ENCODE data around the gene GLYATL1.

Gene GLYATL1

DNA sequence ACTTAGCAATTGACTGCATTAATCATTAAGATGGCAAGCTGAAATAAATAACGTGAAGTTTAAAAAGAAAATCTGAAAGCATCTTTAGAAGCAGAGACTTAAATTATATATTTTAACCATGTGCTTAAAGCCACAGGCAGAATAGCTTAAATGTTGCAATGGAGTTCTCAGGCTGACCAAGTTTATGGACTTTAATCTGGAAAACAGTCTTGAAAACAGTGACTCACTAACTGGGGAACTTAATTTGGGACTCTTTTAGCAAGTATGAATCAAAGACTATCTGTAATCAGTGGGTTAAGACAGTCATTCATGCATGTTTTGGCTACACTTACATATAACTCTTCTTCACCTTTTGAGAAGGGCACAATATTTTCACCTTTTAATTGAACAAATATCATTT, 12.6 kb upstream of the GLYATL1 start:
- no peaks in the 10 kb centered on the region for H3K4me1 ChIP-seq (ENCODE audit: control insufficient read depth in 1 of 2, insufficient read depth in 1 of 2, low read depth in 1 of 2, low read length in 1 of 2)
- TF ChIP-seq, protein P1, sequence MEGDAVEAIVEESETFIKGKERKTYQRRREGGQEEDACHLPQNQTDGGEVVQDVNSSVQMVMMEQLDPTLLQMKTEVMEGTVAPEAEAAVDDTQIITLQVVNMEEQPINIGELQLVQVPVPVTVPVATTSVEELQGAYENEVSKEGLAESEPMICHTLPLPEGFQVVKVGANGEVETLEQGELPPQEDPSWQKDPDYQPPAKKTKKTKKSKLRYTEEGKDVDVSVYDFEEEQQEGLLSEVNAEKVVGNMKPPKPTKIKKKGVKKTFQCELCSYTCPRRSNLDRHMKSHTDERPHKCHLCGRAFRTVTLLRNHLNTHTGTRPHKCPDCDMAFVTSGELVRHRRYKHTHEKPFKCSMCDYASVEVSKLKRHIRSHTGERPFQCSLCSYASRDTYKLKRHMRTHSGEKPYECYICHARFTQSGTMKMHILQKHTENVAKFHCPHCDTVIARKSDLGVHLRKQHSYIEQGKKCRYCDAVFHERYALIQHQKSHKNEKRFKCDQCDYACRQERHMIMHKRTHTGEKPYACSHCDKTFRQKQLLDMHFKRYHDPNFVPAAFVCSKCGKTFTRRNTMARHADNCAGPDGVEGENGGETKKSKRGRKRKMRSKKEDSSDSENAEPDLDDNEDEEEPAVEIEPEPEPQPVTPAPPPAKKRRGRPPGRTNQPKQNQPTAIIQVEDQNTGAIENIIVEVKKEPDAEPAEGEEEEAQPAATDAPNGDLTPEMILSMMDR (IDR thresholded peaks at IDR 0.05) = no peak
- H3K27ac ChIP-seq = no peak overlapping the region
- H3K27me3 ChIP-seq = peaks cover 38% of the 10 kb centered on the region
- H3K4me3 ChIP-seq (ENCODE audit: low read depth in 1 of 2, low read length in 1 of 2) = no peak overlapping the region
- no peaks in the 10 kb centered on the region for H3K36me3 ChIP-seq
- H3K9me3 ChIP-seq = no peaks in the 10 kb centered on the region

DNA sequence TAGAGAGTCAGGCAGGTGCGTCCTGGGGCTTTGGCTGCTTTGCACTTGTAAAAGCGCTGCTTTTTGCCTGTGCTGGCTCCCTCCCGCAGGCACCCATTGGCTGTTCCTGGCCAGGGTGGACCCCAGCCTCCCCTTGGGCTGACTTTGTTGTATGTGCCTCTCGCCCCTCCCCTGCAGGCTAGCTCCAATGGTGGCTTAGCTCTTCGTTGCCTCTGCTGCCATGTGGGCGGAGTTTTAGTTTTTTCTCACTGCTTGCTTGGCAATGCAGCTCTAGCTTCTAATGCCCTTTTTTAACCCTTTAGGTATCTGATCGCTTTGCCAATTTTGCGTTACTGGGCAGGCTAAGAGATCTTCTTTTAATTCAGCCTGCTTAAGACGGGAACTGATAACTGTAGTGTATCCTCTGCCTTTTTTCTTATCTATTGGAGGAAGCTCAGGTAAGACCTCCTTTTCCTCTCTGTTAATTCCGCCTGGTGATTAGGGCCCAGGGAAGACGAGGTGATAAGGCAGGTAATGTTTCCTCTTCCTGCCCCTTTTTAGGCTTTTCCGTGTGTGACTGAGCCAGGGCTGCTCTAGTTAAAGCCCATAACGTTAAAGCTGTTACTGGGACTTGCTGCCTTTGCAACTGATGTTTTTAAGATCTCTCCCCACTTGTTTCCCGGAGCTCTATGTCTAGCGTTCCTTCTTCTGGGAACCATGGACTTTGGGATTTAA, 11.7 kb upstream of the GLYATL1 start:
- H3K4me1 ChIP-seq (ENCODE audit: control insufficient read depth in 1 of 2, insufficient read depth in 1 of 2, low read depth in 1 of 2, low read length in 1 of 2) = no peaks in the 10 kb centered on the region
- H3K27me3 ChIP-seq = peaks cover 38% of the 10 kb centered on the region
- H3K36me3 ChIP-seq = no peaks in the 10 kb centered on the region
- H3K4me3 ChIP-seq (ENCODE audit: low read depth in 1 of 2, low read length in 1 of 2) = no peak overlapping the region
- no peak overlapping the region for H3K27ac ChIP-seq
- TF ChIP-seq, protein P1 (IDR thresholded peaks at IDR 0.05) = no peak
- no peaks in the 10 kb centered on the region for H3K9me3 ChIP-seq

DNA sequence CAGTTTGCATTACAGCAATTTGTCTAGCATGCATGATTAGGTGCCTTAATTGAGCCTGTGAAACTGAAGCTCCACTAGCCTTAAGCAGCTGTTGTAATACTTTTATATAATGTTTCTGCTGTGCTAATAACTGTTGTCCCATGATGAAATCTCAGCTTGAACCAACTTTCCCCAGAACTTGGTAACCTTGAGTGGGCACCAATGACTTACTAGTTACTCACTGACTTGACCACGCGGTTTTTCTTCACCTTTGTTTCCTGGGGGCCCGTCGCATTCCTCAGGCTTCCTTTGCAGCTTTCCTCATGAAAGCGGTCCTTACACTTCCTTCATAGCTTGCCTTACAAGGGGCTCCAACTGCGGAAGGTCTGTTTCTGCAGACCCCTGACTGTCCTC, 11.2 kb upstream of the GLYATL1 start:
- H3K27ac ChIP-seq = no peak overlapping the region
- H3K4me1 ChIP-seq (ENCODE audit: control insufficient read depth in 1 of 2, insufficient read depth in 1 of 2, low read depth in 1 of 2, low read length in 1 of 2) = no peaks in the 10 kb centered on the region
- no peak overlapping the region for H3K4me3 ChIP-seq (ENCODE audit: low read depth in 1 of 2, low read length in 1 of 2)
- H3K9me3 ChIP-seq = no peaks in the 10 kb centered on the region
- H3K27me3 ChIP-seq = peaks cover 36% of the 10 kb centered on the region
- TF ChIP-seq, protein P1 (IDR thresholded peaks at IDR 0.05) = no peak
- H3K36me3 ChIP-seq = no peaks in the 10 kb centered on the region

DNA sequence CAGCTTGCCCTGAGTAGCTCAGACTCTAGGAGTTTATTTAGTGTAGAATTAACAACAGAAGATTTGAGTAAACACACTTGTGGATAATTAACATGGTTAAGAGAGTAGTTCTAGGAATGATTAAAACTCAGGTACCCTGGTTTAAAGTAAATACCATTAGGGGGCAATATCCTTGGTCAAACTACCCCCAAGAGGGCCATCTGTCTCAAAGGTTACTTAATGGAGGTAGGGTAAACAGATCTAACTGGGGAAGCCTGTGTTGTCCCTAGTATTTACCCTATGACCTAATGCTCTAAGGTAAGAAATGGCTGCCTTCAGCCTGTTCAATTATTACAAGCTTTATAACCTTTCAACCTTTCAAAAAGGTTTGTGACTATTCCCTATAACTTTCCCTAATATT, 10.6 kb upstream of the GLYATL1 start:
- TF ChIP-seq, protein P1 (IDR thresholded peaks at IDR 0.05) = no peak
- peaks cover 30% of the 10 kb centered on the region for H3K27me3 ChIP-seq
- H3K27ac ChIP-seq = no peak overlapping the region
- H3K4me3 ChIP-seq (ENCODE audit: low read depth in 1 of 2, low read length in 1 of 2) = no peak overlapping the region
- no peaks in the 10 kb centered on the region for H3K4me1 ChIP-seq (ENCODE audit: control insufficient read depth in 1 of 2, insufficient read depth in 1 of 2, low read depth in 1 of 2, low read length in 1 of 2)
- H3K36me3 ChIP-seq = no peaks in the 10 kb centered on the region
- no peaks in the 10 kb centered on the region for H3K9me3 ChIP-seq

DNA sequence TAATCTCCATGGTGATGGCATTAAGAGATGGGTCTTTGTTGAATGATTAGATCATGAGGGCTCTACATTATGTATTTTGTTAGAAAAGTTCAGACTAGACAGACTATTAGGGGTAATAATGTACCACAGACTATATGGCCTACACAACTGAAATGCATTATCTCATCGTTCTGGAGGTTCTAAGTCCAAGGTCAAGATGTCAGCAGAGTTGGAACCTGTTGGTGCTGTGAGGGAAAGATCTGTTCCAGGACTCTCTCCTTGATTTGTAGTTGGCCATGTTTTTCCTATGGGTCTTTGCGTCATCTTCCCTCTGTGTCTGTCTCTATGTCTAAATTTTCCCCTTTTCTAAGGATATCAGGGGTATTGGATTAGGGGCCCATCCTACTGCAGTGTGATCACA, 8.4 kb upstream of the GLYATL1 start:
- TF ChIP-seq, protein P1 (IDR thresholded peaks at IDR 0.05) = no peak
- Histone ChIP-seq H3K27ac (no peak overlapping the region), H3K27me3 (peaks cover 27% of the 10 kb centered on the region), H3K9me3 (no peaks in the 10 kb centered on the region), H3K36me3 (no peaks in the 10 kb centered on the region), H3K4me3 (ENCODE audit: low read depth in 1 of 2, low read length in 1 of 2) (no peak overlapping the region), H3K4me1 (ENCODE audit: control insufficient read depth in 1 of 2, insufficient read depth in 1 of 2, low read depth in 1 of 2, low read length in 1 of 2) (no peaks in the 10 kb centered on the region)

Data from neutrophil (primary cell).